Fibroblast of mammary gland (primary cell): ENCODE results near the gene TET3.

Source experiments
- DNase-seq: peaks from one replicate; pipeline ENCODE4 v3.0.0-alpha.2; 2010; ENCODE audit warnings: low read depth
- H3K4me3 ChIP-seq: 2 replicates; pipeline ENCODE4 v1.5.1; 2011; ENCODE audit warnings: low read depth, mild to moderate bottlenecking, low read length, moderate library complexity; ENCODE audit not compliant: control insufficient read depth
- CTCF ChIP-seq: conservative IDR thresholded peaks from 2 replicates; pipeline ENCODE4 v1.5.1; 2011; ENCODE audit warnings: low read depth, low read length, inconsistent platforms; ENCODE audit not compliant: control insufficient read depth, insufficient read depth

TET3 gene

GRCh38 chr2:73980566-73980965 is 4.1 kb upstream of the TET3 start:
- DNase-seq, result no peak
- TF ChIP-seq CTCF, result no peak
- H3K4me3 ChIP-seq, result no peak overlapping the region

GRCh38 chr2:73981081-73982001 is 3.4 kb upstream of the TET3 start:
- H3K4me3 ChIP-seq, result peak overlapping the region; percentile 53
- DNase-seq, result peak; percentile 37
- no peak for TF ChIP-seq CTCF

GRCh38 chr2:73982140-73982617 is 2.5 kb upstream of the TET3 start:
- no peak for TF ChIP-seq CTCF
- DNase-seq, result peak; percentile 82
- peak overlapping the region; percentile 53 for H3K4me3 ChIP-seq

GRCh38 chr2:73983322-73984202 is 1.1 kb upstream of the TET3 start:
- no peak for DNase-seq
- H3K4me3 ChIP-seq, result peak overlapping the region; percentile 34
- TF ChIP-seq CTCF, result no peak

- no peak for DNase-seq
- no peak for TF ChIP-seq CTCF
- H3K4me3 ChIP-seq, result no peak overlapping the region
Measured at GRCh38 chr2:73984922-73985307, 205 bp downstream of the TET3 start.

GRCh38 chr2:73985308-73986084 is 786 bp downstream of the TET3 start:
- no peak for TF ChIP-seq CTCF
- no peak for DNase-seq
- peak overlapping the region; percentile 52 for H3K4me3 ChIP-seq
